ENCODE measurements around the gene OR10P1.

DNA sequence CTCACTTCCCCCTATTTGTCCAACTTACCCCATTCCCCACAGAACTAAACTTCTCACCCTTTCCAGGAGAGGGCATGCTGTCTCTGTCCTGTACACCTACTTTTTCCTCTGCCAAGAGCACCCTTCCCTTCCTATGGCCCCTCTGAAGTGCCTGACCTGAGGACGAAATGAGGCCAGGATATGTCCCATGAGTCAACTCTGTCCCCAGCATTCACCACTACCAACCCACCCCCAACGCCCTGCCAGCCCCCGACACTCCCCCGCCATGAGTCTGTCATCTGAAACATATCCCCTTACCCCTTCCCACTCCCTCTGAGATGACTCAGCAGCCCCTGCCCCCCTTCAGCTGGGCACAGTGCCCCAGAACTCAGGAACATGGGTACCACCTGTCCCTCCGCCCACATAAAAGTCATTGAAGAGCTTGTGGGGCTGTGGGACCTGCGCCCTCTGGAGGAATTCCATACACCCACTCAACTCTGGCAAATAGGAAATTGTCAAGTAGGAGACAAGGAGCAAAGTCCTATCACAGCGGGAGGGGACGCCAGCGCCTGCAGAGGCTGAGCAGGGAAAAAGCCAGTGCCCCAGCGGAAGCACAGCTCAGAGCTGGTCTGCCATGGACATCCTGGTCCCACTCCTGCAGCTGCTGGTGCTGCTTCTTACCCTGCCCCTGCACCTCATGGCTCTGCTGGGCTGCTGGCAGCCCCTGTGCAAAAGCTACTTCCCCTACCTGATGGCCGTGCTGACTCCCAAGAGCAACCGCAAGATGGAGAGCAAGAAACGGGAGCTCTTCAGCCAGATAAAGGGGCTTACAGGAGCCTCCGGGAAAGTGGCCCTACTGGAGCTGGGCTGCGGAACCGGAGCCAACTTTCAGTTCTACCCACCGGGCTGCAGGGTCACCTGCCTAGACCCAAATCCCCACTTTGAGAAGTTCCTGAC, 44.7 kb downstream of the OR10P1 start:
- TF ChIP-seq, protein P1, sequence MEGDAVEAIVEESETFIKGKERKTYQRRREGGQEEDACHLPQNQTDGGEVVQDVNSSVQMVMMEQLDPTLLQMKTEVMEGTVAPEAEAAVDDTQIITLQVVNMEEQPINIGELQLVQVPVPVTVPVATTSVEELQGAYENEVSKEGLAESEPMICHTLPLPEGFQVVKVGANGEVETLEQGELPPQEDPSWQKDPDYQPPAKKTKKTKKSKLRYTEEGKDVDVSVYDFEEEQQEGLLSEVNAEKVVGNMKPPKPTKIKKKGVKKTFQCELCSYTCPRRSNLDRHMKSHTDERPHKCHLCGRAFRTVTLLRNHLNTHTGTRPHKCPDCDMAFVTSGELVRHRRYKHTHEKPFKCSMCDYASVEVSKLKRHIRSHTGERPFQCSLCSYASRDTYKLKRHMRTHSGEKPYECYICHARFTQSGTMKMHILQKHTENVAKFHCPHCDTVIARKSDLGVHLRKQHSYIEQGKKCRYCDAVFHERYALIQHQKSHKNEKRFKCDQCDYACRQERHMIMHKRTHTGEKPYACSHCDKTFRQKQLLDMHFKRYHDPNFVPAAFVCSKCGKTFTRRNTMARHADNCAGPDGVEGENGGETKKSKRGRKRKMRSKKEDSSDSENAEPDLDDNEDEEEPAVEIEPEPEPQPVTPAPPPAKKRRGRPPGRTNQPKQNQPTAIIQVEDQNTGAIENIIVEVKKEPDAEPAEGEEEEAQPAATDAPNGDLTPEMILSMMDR (IDR thresholded peaks at IDR 0.05) = peak in 2 of 3 experiments; percentile 44 to 51
- no peak for TF ChIP-seq POLR2A (IDR thresholded peaks at IDR 0.05; ENCODE audit: low read depth)
- TF ChIP-seq POLR2AphosphoS5 (IDR thresholded peaks at IDR 0.05) = peak in 1 of 2 donors; percentile 46

Data from esophagus muscularis mucosa (tissue), 3 donors.